Peyer's patch (tissue), 4 donors: Measurements from ENCODE around the gene CNTNAP2.

Experiments used
- CTCF ChIP-seq, 6 experiments: fragments of 450-650 bp in 4 of 6; fragments of 200-600 bp in 2 of 6; sonication (generic) in 1 of 6; IDR thresholded peaks; one replicate each; pipeline ENCODE4 v1.5.1; 2017 to 2019; ENCODE audit warnings: antibody characterized with exemption in 6 of 6, mild to moderate bottlenecking in 3 of 6, moderate library complexity in 1 of 6
- POLR2A ChIP-seq, 2 donors: fragments of 450-650 bp; IDR thresholded peaks; one replicate each; pipeline ENCODE4 v1.5.1; 2017; ENCODE audit warnings: antibody characterized with exemption in 2 of 2, mild to moderate bottlenecking in 2 of 2, moderate library complexity in 2 of 2

DNA sequence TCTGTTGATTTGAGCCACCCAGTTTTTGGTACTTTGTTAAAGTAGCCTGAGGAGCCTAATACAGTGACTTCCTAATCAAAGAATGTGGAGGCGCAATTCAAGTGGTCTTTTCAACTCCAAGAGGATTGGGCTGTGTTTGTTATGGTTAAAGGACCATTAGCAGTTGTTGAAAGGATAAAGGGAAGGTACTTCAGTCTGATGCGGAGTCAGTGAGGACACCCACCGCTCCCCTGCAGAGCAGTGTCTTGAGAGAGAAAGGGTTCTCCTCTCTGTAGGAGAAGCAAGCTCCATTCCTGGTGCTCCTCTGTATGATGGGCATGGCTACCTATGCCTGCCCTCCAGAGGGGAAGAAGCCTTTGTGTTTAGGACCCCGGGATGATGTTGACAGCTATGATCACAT lies 1883.4 kb downstream of the CNTNAP2 start:
- no peak for TF ChIP-seq CTCF (IDR thresholded peaks at IDR 0.05)
- TF ChIP-seq POLR2A (IDR thresholded peaks at IDR 0.05) = no peak
